GM12878 (cell line): Measurements from ENCODE around the gene TRMT1. TPM values are rescaled to one million over a fixed set of nuclear protein-coding genes. Genes with fewer than 3 reads are reported as not detected.
A peak's percentile ranks its signal among the peaks of the same experiment; 100 is the strongest.

Experiments
- ATF7 ChIP-seq: fragments of 450-650 bp; IDR thresholded peaks from 2 replicates; pipeline ENCODE4 v1.6.1; 2016; ENCODE audit warnings: low read depth, mild to moderate bottlenecking
- CBFB ChIP-seq: IDR thresholded peaks from 2 replicates; pipeline ENCODE4 v1.6.1; 2016; ENCODE audit warnings: antibody characterized with exemption, low read depth
- CEBPB ChIP-seq, 2 experiments: fragments of 150-350 bp in 1 of 2; IDR thresholded peaks; 2 replicates each; pipeline ENCODE4 v1.6.1; 2012 to 2014; ENCODE audit warnings: low read depth in 2 of 2, low read length in 2 of 2, borderline replicate concordance in 1 of 2, inconsistent platforms in 1 of 2
- FOXK2 ChIP-seq: fragments of 450-650 bp; IDR thresholded peaks from 2 replicates; pipeline ENCODE4 v1.6.1; 2017; ENCODE audit warnings: mild to moderate bottlenecking, moderate library complexity
- JUND ChIP-seq: IDR thresholded peaks from 2 replicates; pipeline ENCODE4 v1.6.1; 2012; ENCODE audit warnings: low read depth, mild to moderate bottlenecking, low read length, improper control_type of control experiment, moderate library complexity
- KAT2A ChIP-seq: conservative IDR thresholded peaks from 2 replicates; pipeline ENCODE4 v1.6.1; 2011; ENCODE audit warnings: low read depth, low read length; ENCODE audit not compliant: control insufficient read depth
- KLF5 ChIP-seq: fragments of 450-650 bp; IDR thresholded peaks from 2 replicates; pipeline ENCODE4 v1.6.1; 2014; ENCODE audit warnings: mild to moderate bottlenecking; ENCODE audit not compliant: partially characterized antibody
- MTA3 ChIP-seq: IDR thresholded peaks from 2 replicates; pipeline ENCODE4 v1.6.1; 2012; ENCODE audit warnings: low read length, inconsistent platforms, borderline replicate concordance
- NFIC ChIP-seq: IDR thresholded peaks from 2 replicates; pipeline ENCODE4 v1.6.1; 2012; ENCODE audit warnings: low read depth, mild to moderate bottlenecking, inconsistent platforms, low read length, moderate library complexity
- NRF1 ChIP-seq: conservative IDR thresholded peaks from 2 replicates; pipeline ENCODE4 v1.6.1; 2011; ENCODE audit warnings: mild to moderate bottlenecking, low read depth, low read length, improper control_type of control experiment
- PML ChIP-seq: IDR thresholded peaks from 2 replicates; pipeline ENCODE4 v1.6.1; 2012; ENCODE audit warnings: low read length, inconsistent platforms
- RUNX3 ChIP-seq: IDR thresholded peaks from 2 replicates; pipeline ENCODE4 v1.6.1; 2012; ENCODE audit warnings: low read length, inconsistent platforms
- SIX5 ChIP-seq: IDR thresholded peaks from 2 replicates; pipeline ENCODE4 v1.6.1; 2011; ENCODE audit warnings: mild to moderate bottlenecking, low read depth, low read length, moderate library complexity; ENCODE audit not compliant: severe bottlenecking
- SMC3 ChIP-seq: IDR thresholded peaks from 2 replicates; pipeline ENCODE4 v1.6.1; 2011; ENCODE audit warnings: low read length, improper control_type of control experiment, borderline replicate concordance
- STAT3 ChIP-seq: IDR thresholded peaks from 2 replicates; pipeline ENCODE4 v1.6.1; 2011; ENCODE audit warnings: low read depth, low read length, improper control_type of control experiment
- TCF7 ChIP-seq: IDR thresholded peaks from 2 replicates; pipeline ENCODE4 v1.6.1; 2014; ENCODE audit warnings: antibody characterized with exemption, borderline replicate concordance
- YBX1 ChIP-seq: fragments of 450-650 bp; IDR thresholded peaks from 2 replicates; pipeline ENCODE4 v1.6.1; 2016; ENCODE audit warnings: antibody characterized with exemption
- ZNF24 ChIP-seq: fragments of 450-650 bp; IDR thresholded peaks from 2 replicates; pipeline ENCODE4 v1.6.1; 2017; ENCODE audit warnings: antibody characterized with exemption, mild to moderate bottlenecking
- ZNF622 ChIP-seq: fragments of 450-650 bp; IDR thresholded peaks from 2 replicates; pipeline ENCODE4 v1.6.1; 2017; ENCODE audit warnings: mild to moderate bottlenecking, inconsistent platforms
- polyA plus RNA-seq, 11 experiments: library from polyadenylated mRNA; depleted of rRNA in 4 of 11; unstranded in 6 of 11; stranded (reverse) in 5 of 11; fragments of >200 nt; fragmentation: Nextera tagmentation in 4 of 11; fragmentation: Illumina TruSeq in 1 of 11; extraction: Ambion mirVana in 4 of 11; extraction: Trizol in 1 of 11; gene quantifications; 1 replicate in 1 of 11; 2 replicates in 10 of 11; pipeline versions ENCODE4 v1.2.1 to v1.2.3, GENCODE V29; 2011 to 2016; ENCODE audit warnings: inconsistent platforms in 2 of 11, missing spikeins in 2 of 11, low read depth in 1 of 11
- total RNA-seq, 4 experiments: library from RNA; depleted of rRNA in 3 of 4; stranded (reverse); fragments of >200 nt in 3 of 4; fragmentation: Illumina TruSeq in 1 of 4; extraction: Trizol in 1 of 4; gene quantifications; 2 replicates each; pipeline versions ENCODE4 v1.2.1 to v1.2.3, GENCODE V29; 2013 to 2021
- TF ChIP-seq, protein P1 (sequence below): fragments of 450-650 bp; IDR thresholded peaks from 2 replicates; pipeline ENCODE4 v1.6.1; 2017; ENCODE audit warnings: mild to moderate bottlenecking, low read depth, inconsistent platforms; ENCODE audit not compliant: poor library complexity, severe bottlenecking
- TF ChIP-seq, protein P2 (sequence below): fragments of 450-650 bp; IDR thresholded peaks from 2 replicates; pipeline ENCODE4 v1.6.1; 2017; ENCODE audit warnings: low read depth, mild to moderate bottlenecking, moderate library complexity
- TF ChIP-seq, protein P3 (sequence below): IDR thresholded peaks from 2 replicates; pipeline ENCODE4 v1.6.1; 2012; ENCODE audit warnings: low read depth, low read length, improper control_type of control experiment

Gene TRMT1
- total and polyA plus RNA-seq, 10 of the 15 experiments (the other 5 are each of a cell fraction or from before 2014, with no cell fraction given): 3.4 to 68.8 (median 34.8) TPM

DNA sequence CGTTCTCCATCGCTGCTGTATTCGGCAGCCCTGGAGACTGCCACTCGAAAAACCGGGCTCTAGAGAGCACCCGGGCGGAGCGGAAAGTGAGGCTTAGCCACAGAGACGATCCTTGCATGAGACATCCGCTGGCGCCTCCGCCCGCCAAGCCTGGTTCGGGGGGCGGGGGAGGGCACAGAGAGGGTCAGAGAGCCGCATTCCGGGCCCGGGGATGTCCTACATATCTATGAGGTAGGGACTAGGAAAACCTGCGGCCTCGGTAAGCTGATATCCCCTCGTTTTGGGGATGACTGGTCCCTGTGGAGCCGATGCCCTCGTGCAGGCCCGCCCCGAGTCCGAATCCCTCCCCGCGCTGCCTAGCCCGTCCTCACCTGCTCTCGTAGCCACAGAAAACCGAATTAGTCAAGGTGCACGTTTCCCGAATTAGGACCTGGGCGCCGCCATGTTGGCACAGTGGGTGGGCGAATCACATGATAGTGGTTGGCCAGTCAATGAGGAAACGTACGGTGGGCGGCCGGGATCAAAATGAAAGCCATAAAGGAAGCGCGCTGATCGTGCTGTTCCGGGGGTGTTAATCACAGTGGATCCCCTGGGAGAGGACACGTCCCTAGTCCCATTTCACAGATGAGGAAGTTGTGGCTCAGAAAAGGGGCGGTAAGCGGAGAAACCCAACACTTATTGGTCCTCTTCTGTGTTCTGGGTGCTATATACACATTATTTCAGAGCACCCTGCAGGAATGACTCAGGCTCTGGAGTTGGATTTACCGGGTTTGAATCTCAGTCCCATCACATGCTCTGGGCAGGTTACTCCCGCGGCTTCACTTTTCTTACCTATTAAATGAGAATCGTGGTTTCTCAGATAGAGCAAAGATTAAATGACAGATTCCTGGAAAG is at the start of gene TRMT1 (continued):
- TF ChIP-seq TCF7: no peak
- no peak for TF ChIP-seq JUND
- TF ChIP-seq, protein P1, sequence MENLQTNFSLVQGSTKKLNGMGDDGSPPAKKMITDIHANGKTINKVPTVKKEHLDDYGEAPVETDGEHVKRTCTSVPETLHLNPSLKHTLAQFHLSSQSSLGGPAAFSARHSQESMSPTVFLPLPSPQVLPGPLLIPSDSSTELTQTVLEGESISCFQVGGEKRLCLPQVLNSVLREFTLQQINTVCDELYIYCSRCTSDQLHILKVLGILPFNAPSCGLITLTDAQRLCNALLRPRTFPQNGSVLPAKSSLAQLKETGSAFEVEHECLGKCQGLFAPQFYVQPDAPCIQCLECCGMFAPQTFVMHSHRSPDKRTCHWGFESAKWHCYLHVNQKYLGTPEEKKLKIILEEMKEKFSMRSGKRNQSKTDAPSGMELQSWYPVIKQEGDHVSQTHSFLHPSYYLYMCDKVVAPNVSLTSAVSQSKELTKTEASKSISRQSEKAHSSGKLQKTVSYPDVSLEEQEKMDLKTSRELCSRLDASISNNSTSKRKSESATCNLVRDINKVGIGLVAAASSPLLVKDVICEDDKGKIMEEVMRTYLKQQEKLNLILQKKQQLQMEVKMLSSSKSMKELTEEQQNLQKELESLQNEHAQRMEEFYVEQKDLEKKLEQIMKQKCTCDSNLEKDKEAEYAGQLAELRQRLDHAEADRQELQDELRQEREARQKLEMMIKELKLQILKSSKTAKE: peak; percentile 82
- peak; percentile 88 for TF ChIP-seq RUNX3
- TF ChIP-seq SMC3: no peak; the same call in 1 of the 2 replicates
- no peak for TF ChIP-seq ZNF622
- TF ChIP-seq CBFB: peak; percentile 93
- TF ChIP-seq NFIC: peak; percentile 86
- no peak for TF ChIP-seq NRF1
- no peak for TF ChIP-seq CEBPB (IDR thresholded peaks at IDR 0.05; ENCODE audit: borderline replicate concordance in 1 of 2, low read depth in 2 of 2, low read length in 2 of 2)
- TF ChIP-seq ZNF24: peak; percentile 58
- peak; percentile 78; the same call in 1 of the 2 replicates for TF ChIP-seq PML
- TF ChIP-seq, protein P2, sequence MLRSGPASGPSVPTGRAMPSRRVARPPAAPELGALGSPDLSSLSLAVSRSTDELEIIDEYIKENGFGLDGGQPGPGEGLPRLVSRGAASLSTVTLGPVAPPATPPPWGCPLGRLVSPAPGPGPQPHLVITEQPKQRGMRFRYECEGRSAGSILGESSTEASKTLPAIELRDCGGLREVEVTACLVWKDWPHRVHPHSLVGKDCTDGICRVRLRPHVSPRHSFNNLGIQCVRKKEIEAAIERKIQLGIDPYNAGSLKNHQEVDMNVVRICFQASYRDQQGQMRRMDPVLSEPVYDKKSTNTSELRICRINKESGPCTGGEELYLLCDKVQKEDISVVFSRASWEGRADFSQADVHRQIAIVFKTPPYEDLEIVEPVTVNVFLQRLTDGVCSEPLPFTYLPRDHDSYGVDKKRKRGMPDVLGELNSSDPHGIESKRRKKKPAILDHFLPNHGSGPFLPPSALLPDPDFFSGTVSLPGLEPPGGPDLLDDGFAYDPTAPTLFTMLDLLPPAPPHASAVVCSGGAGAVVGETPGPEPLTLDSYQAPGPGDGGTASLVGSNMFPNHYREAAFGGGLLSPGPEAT: peak; percentile 100
- no peak for TF ChIP-seq STAT3
- no peak for TF ChIP-seq KAT2A
- TF ChIP-seq, protein P3, sequence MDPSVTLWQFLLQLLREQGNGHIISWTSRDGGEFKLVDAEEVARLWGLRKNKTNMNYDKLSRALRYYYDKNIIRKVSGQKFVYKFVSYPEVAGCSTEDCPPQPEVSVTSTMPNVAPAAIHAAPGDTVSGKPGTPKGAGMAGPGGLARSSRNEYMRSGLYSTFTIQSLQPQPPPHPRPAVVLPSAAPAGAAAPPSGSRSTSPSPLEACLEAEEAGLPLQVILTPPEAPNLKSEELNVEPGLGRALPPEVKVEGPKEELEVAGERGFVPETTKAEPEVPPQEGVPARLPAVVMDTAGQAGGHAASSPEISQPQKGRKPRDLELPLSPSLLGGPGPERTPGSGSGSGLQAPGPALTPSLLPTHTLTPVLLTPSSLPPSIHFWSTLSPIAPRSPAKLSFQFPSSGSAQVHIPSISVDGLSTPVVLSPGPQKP: no peak
- no peak for TF ChIP-seq KLF5
- peak; percentile 69 for TF ChIP-seq SIX5
- TF ChIP-seq ATF7: peak; percentile 62; the same call in 1 of the 2 replicates
- TF ChIP-seq MTA3: no peak
- TF ChIP-seq YBX1: 0 out of 2 replicates have a peak, but pooled peaks have one; percentile 42
- peak; percentile 65; the same call in 1 of the 2 replicates for TF ChIP-seq FOXK2
